HG03196 (cell line): ENCODE measurements around the gene RPL29.

Experiments
- ATAC-seq: cut with Tn5 transposase; IDR thresholded peaks from one replicate; pipeline ENCODE4 v1.9.1; 2021; ENCODE audit not compliant: unreplicated experiment

RPL29 gene

DNA sequence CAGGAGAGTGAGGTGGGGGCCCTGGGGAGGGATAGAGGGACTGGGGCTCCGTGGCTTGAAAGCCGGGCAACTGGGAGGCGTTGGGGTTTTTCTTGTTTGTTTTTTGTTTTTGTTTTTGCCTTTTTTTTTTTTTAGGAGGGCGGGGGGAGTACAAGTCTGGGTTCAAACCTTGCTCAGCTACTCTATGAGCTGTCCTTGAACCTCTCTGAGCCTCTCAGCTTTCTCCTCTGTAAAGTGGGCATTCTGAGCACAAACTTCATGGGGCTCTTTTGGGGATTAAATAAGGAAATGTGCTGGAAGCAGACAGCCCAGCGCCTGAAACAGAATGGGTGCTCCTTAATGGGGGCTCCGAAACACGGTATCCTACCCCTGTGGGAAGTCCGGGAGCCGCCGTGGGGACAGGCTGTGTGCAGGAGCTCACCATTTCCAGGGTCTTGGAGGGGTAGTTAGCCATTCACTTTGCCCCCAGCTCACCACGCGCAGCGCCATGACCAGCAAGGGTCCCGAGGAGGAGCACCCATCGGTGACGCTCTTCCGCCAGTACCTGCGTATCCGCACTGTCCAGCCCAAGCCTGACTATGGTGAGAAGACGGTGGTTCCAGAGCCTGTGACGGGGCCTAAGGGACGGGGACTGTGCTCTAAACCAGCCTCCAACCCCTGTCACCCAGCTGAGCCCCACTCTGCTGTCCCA is 12.0 kb downstream of the RPL29 start:
- ATAC-seq, result no peak

- ATAC-seq, result peak; percentile 73
These were observed 12.7 kb downstream of the RPL29 start, which contains the start of gene ACY1 for GRCh38 chr3:51982838-51983577. Gene ACY1, plus strand, starts transcription at chr3:51983535. Its CDS starts 530 bp downstream, at chr3:51984065.

DNA sequence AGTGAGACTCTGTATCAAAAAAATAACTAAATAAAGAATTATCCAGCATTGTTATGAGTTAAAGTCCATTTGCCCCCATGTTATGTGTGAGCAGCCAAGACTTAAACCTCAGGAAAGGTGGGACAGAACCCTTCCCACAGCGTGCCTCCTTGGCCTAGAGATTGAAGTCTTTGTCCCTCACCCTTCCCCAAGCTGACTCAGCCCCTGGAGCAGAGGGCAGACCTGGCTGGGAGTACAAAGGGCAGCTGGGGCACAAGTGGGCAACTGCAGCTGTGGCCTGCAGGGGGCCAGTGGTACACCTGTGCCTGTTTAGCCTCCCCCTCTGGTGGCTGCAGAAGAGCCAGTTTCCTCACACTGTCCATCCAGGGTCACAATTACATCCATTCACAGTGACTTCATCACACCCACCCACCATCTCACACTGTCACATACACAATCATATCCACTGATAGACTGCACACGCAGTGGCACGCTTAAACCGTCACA is 13.3 kb downstream of the RPL29 start:
- ATAC-seq, result peak; percentile 48

GRCh38 chr3:51980253-51980652 is 15.4 kb downstream of the RPL29 start:
- no peak for ATAC-seq

DNA sequence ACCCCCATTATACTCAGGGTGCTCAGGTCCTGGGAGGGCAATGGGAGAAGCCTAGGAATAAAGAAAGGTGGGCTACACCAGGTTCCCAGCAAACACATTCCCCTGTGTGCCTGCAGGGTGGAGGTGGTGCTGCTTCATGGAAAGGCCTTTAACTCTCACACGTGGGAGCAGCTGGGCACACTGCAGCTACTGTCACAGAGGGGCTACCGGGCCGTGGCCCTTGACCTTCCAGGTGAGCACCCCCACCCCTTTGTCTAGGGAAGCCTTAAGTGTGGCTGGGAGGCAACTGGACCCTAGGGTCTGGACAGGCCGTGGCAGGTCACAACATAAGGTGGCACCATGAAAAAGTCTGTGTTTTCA is 17.6 kb downstream of the RPL29 start:
- no peak for ATAC-seq

DNA sequence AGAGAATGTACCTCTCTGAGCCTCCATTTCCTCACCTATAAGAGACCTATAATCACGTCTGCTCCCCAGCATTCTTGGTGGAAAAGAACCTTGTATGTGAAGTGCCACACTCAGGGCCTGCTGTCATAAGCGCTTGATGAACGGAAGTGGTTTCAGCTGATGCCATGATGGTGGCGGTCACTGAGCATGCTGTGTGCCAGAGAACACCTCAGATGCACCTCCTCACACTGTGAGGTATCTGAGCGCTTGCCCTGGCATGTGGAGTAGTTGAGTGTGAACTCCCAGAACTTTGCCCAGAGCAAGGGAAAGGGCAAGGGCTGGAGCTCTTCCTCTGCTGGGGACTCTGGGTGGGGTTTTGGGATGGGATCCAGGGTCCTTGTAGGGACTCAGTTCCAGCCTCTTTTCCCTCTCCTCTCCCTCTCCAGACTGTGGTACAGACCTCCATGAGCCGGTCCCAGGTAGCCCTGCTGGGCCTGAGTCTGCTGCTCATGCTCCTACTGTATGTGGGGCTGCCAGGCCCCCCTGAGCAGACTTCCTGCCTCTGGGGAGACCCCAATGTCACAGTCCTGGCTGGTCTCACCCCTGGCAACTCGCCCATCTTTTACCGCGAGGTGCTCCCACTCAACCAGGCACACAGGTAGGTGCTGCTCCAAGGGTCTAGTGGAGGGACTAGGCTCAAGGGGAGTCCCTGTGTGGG is 18.1 kb downstream of the RPL29 start:
- ATAC-seq, result no peak

DNA sequence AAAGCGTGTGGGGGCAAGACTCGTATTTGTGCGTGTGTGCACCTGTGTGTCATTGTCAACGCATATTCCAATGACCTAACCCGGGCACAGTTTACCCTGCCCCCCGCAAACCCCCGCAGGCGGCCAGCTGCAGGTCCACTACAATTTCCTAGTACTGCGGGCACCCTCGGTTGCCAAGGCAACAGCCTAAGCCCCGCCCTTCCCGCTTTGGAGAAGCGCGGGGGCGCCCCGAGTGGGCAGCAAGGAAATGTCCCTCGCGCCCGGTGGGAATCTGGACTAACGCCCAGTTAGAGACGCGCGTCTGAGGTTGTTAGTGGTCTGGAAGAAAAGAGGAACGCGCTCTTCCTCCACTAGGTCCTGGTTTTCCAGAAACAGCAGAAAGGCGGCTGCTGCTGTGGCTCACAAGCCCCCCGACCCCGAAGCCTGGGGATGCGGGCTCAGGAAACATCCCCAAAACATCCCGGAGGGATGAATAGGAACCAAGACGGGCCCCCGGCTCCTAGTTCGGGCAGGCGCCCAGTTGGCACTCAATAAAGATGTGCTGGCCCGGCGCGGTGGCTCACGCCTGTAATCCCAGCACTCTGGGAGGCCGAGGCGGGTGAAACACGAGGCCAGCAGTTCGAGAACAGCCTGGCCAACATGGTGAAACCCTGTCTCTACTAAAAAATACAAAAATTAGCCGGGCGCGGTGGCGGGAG is 19.7 kb downstream of the RPL29 start:
- ATAC-seq, result no peak

DNA sequence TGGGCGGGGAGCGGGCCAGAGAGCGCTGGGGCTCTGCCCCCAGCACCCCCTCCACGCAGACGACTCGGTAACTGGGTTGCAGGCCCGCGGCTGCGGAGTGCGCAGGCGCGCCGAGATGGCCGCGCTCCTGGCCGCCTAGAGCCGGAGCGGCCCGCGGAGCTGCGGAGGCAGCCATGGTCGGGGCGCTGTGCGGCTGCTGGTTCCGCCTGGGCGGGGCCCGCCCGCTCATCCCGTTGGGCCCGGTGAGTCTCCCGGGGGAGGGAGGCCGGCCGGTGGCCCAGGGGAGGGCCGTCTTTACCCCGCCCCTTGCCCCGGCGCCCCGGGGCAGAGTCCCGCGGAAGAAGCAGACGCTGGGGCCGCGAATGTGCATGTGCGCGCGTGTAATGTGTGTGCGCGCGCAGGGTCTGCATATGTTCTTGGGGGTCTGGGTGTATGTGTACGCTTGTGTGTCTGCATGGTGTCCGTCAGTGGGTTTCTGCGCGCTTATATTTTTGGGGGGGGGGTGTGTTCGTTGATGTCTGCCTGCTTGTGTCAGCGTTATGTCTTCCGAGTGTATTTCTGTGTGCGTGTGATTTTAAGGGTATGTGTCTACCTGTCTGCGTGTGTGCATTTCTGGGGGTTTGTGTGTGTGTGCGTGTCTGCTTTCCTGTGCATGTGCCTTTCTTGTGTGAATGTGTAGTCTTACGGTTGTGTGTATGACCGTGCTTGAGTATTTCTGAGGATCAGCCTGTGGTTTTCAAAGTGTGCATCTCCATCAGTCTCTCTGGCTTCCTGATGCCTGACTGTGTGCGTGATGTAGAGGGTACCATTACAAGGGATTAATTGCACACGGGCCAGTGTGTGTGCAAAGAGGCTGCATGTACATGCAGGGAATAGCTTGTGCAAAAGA is 20.5 kb downstream of the RPL29 start, which contains the start of gene ABHD14A:
Gene ABHD14A, plus strand, starts transcription at position 102 of the 889 bp plus-strand sequence. Its CDS starts 72 bp downstream, at position 174.
- no peak for ATAC-seq

DNA sequence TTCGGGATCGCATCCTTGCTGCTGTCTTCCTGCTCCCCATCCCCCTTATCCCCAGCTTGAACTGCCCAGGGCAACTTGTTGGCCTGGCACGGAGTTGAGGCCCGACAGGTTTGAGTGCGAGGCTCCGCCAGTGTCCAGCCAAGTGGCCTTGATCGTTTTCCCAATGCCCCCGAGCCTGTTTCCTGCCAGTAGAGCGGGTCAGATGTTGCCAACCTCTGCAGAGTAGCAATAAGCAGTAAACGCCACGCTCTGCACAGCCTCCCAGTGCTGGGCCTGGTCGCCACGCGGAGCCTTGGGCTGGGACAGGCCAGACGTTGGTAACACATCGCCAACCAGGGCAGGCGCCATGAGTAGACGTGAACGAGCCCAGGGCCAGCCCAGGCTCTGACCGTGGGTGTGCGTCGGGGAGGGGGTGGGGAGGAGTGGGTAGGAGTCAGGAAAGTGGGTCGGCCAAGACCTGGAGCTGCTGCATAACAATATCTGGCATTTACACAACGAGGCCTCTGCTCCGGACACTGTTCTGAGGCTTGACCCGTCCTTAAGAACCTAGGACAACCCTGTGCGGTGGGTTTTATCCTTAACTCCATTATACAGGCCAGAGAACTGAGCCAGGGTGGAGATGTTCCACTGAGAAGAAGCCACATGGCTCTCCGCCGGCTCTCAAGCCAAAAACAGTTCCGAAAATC is 21.3 kb downstream of the RPL29 start:
- no peak for ATAC-seq

DNA sequence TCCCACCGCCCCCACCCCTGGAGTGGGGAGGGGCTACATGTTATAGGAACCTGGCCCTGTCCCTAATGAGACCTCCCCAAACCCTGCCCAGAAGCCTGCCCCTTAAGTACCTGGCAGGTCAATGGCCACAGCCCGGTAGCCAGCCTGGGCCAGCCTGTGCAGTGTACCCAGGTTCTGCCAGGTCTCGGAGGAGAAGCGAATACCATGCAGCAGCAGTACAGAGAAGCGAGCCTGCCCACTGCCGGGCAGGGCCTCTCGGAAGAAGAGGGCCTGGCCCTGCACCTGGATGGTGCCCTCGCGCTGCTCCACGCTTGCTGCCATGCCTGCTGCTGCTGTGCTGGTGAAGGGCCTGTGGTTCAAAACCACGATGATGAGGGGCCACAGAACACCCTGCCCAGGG is 24.3 kb downstream of the RPL29 start:
- no peak for ATAC-seq

- no peak for ATAC-seq
These were observed 24.9 kb downstream of the RPL29 start for GRCh38 chr3:51970606-51971300.

DNA sequence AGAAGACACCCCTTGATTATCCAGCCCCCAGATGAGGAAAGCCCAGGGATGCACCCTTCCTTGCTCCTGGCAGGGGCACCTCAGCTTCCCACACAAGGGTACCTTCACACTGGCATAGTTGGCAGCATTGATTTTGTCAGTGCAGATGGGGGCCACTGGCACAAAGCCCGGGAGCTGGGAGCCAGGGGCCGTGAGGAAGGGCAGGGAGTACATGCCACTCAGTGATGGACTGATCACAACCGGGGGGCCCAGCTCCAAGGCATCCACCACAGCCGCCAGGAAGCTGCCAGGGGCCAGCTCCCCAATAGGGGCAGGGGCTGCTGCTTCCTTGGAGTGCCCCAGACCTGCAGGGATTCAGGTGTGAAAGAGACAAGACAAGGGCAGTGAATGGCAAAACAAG is 25.9 kb downstream of the RPL29 start:
- no peak for ATAC-seq

DNA sequence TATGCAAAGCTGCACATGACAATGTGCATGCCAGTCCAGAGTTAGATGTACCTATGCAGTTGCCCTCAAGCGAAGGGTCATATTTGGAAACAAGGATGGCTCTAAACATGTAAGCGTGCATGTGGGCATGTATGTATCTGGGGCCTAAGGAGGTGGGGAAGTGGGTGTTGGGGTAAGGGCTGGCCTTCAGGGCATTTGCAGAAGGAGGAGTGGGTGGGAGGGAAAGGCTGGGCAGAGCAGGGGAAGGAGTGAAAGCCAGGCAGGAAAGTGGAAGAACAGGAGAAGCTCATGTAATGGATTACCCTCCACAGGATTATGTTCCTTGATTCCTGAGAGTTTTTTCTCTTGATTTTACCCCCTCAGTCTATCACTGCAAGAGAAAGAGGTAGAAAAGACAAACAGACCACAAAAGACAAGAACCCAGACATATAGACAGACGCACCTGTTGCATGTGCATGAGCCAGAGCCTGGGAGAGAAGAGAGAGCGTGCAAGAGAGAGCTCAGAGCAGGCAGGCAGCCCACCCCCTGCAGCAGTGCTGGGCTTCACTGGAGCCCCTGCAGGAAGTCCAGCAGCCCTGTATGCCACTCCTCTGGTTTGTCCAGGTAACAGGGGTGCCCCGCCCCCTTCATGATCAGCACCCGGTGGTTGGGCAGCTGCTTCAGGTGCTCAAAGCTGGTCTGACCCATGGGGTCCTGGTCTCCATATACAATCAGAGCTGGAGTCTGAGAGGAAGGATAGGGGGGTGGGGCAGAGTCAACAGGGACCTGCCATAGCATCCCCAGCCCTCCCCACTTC is 26.6 kb downstream of the RPL29 start:
- no peak for ATAC-seq

- ATAC-seq, result no peak
These were observed 27.4 kb downstream of the RPL29 start for GRCh38 chr3:51968170-51968775.

GRCh38 chr3:51967384-51968169 is 28.1 kb downstream of the RPL29 start, which contains the start of gene PCBP4:
Gene PCBP4, minus strand, starts transcription at chr3:51967454. Its CDS starts 6,214 bp downstream, at chr3:51961240.
- ATAC-seq, result no peak

GRCh38 chr3:51966922-51967383 is 28.7 kb downstream of the RPL29 start:
- no peak for ATAC-seq

GRCh38 chr3:51966486-51966885 is 29.2 kb downstream of the RPL29 start:
- no peak for ATAC-seq
